ENCODE results near the gene TMEM263. TPM values are rescaled to one million over a fixed set of nuclear protein-coding genes. Genes with fewer than 3 reads are reported as not detected.

TMEM263 gene
- total RNA-seq, 6 experiments from 2014 or later = 23.9 to 40.9 (median 38.1) TPM

- DNase-seq (no peak), ATAC-seq (peak in 1 of 4 donors; percentile 18)
- no peaks in the 10 kb centered on the region for H3K27me3 ChIP-seq
- H3K9me3 ChIP-seq = no peaks in the 10 kb centered on the region
- H3K27ac ChIP-seq = no peak overlapping the region
- H3K36me3 ChIP-seq = no peaks in the 10 kb centered on the region
- no peak for TF ChIP-seq POLR2A (IDR thresholded peaks at IDR 0.05)
- no peak for TF ChIP-seq CTCF (IDR thresholded peaks at IDR 0.05)
- H3K4me3 ChIP-seq = no peak overlapping the region
- 81% methylated on average over 2 of the region's 3 CpGs for WGBS (ENCODE audit: insufficient coverage, low coverage, low lambda C conversion rate, missing lambda C conversion rate)
- H3K4me1 ChIP-seq = peaks cover 0 to 45% (median 16%) of the 10 kb centered on the region in 4 donors
- intact Hi-C loops (cut with DNase I) = no loop called here
Measured at GRCh38 chr12:106981788-106982187, 26.1 kb downstream of the TMEM263 start.

- Histone ChIP-seq H3K36me3 (no peaks in the 10 kb centered on the region), H3K4me1 (peaks cover 0 to 40% (median 14%) of the 10 kb centered on the region in 4 donors), H3K9me3 (no peaks in the 10 kb centered on the region), H3K4me3 (no peak overlapping the region), H3K27ac (no peak overlapping the region), H3K27me3 (no peaks in the 10 kb centered on the region)
- ATAC-seq = no peak
- WGBS (ENCODE audit: insufficient coverage, low coverage, low lambda C conversion rate, missing lambda C conversion rate) = 86% methylated on average over 1 of the region's 1 CpG
- no peak for TF ChIP-seq CTCF (IDR thresholded peaks at IDR 0.05)
- TF ChIP-seq POLR2A (IDR thresholded peaks at IDR 0.05) = no peak
- intact Hi-C loops (cut with DNase I) = no loop called here
- DNase-seq = no peak
Measured at GRCh38 chr12:106982229-106982628, 26.5 kb downstream of the TMEM263 start.

DNA sequence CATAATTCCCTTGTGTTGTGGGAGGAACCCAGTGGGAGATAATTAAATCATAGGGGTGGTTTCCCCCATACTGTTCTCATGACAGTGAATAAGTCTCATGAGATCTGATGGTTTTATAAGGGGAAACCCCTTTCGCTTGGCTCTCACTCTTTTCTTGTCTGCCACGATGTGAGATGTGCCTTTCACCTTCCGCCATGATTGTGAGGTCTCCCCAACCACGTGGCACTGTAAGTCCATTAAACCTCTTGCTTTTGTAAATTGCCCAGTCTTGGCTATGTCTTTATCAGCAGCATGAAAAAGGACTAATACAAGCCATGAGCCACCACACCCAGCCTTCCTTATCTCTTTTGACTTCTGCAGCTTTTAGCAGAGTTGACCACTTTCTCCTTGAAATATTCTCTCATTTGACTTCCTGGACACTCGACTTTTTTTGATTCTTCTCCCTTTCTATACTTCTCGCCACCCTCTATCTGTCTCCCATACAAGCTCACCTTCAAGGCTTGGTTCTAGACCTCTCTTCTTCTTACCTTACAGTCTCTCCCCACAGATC lies 29.0 kb downstream of the TMEM263 start:
- Histone ChIP-seq H3K27ac (no peak overlapping the region), H3K27me3 (no peaks in the 10 kb centered on the region), H3K4me1 (peaks cover 0 to 16% (median 6%) of the 10 kb centered on the region in 4 donors), H3K9me3 (no peaks in the 10 kb centered on the region), H3K36me3 (no peaks in the 10 kb centered on the region), H3K4me3 (no peak overlapping the region)
- 96% methylated on average over 6 of the region's 6 CpGs for WGBS (ENCODE audit: insufficient coverage, low coverage, low lambda C conversion rate, missing lambda C conversion rate)
- DNase-seq (no peak), ATAC-seq (no peak)
- intact Hi-C loops (cut with DNase I) = no loop called here
- no peak for TF ChIP-seq CTCF (IDR thresholded peaks at IDR 0.05)
- no peak for TF ChIP-seq POLR2A (IDR thresholded peaks at IDR 0.05)

- intact Hi-C loops (cut with DNase I) = no loop called here
- Histone ChIP-seq H3K27me3 (no peaks in the 10 kb centered on the region), H3K9me3 (no peaks in the 10 kb centered on the region), H3K4me1 (peaks cover 0 to 14% (median 6%) of the 10 kb centered on the region in 4 donors), H3K36me3 (no peaks in the 10 kb centered on the region), H3K27ac (no peak overlapping the region), H3K4me3 (peak overlapping the region in 1 of 3 donors; percentile 78)
- TF ChIP-seq CTCF (IDR thresholded peaks at IDR 0.05) (no peak), POLR2A (IDR thresholded peaks at IDR 0.05) (no peak)
- WGBS (ENCODE audit: insufficient coverage, low coverage, low lambda C conversion rate, missing lambda C conversion rate) = 90% methylated on average over 3 of the region's 5 CpGs
- DNase-seq = no peak
- peak in 1 of 4 donors; percentile 17 for ATAC-seq
Measured at GRCh38 chr12:106985479-106985878, 29.8 kb downstream of the TMEM263 start.

All from right lobe of liver (tissue), 6 donors.